Cardiac muscle cell (in vitro differentiated cells and primary cell): Measurements from ENCODE around the gene RSPO4. TPM values are rescaled to one million over a fixed set of nuclear protein-coding genes. Genes with fewer than 3 reads are reported as not detected.
"Not testable (repeated sequence)": the region's sequence is repeated elsewhere in the genome, so short reads cannot be mapped to it uniquely, and the experiment has no call there.

Experiments used
- DNase-seq, 2 donors: peaks; one replicate each; pipeline versions ENCODE4 v3.0.0 to v3.0.0-alpha.2; 2010 to 2017; ENCODE audit warnings: low read depth in 1 of 2, low spot score in 1 of 2
- H3K27ac ChIP-seq: fragments of 200-600 bp; sonication (generic); 2 replicates; pipeline ENCODE4 v1.5.1; 2016
- H3K27me3 ChIP-seq: fragments of 200-600 bp; sonication (generic); 2 replicates; pipeline ENCODE4 v1.6.0; 2016; ENCODE audit warnings: control low read depth
- H3K36me3 ChIP-seq: fragments of 200-600 bp; sonication (generic); 2 replicates; pipeline ENCODE4 v1.5.1; 2016; ENCODE audit warnings: control low read depth
- H3K4me1 ChIP-seq: fragments of 200-600 bp; sonication (generic); 2 replicates; pipeline ENCODE4 v1.8.1; 2017; ENCODE audit warnings: low read depth, mild to moderate bottlenecking, mixed run types
- H3K4me3 ChIP-seq: fragments of 200-600 bp; sonication (generic); 2 replicates; pipeline ENCODE4 v1.5.1; 2016; ENCODE audit warnings: mild to moderate bottlenecking
- H3K9me3 ChIP-seq: fragments of 200-600 bp; sonication (generic); 2 replicates; pipeline ENCODE4 v1.5.1; 2017; ENCODE audit warnings: low read depth, mild to moderate bottlenecking, control low read depth
- CTCF ChIP-seq: IDR thresholded peaks from 2 replicates; pipeline ENCODE4 v1.5.1; 2012; ENCODE audit warnings: low read depth, mild to moderate bottlenecking, low read length
- polyA plus RNA-seq: library from polyadenylated mRNA; unstranded; fragments of >200 nt; fragmentation: Nextera tagmentation; extraction: Ambion mirVana; gene quantifications from 2 replicates; pipeline ENCODE4 v1.2.1, GENCODE V29; 2016
- total RNA-seq: library from RNA; depleted of rRNA; stranded (reverse); fragments of >200 nt; gene quantifications from 2 replicates; pipeline ENCODE4 v1.2.3, GENCODE V29; 2016

RSPO4 gene
- total and polyA plus RNA-seq, 2 experiments from 2014 or later, result 8.1 to 8.4 TPM

GRCh38 chr20:987677-988076 lies 14.4 kb downstream of the RSPO4 start:
- DNase-seq, result no peak
- Histone ChIP-seq H3K9me3 (no peaks in the 10 kb centered on the region), H3K4me1 (peaks cover 10% of the 10 kb centered on the region), H3K27me3 (no peaks in the 10 kb centered on the region), H3K36me3 (no peaks in the 10 kb centered on the region), H3K4me3 (no peak overlapping the region), H3K27ac (no peak overlapping the region)
- no peak for TF ChIP-seq CTCF

GRCh38 chr20:986733-987355 lies 15.3 kb downstream of the RSPO4 start:
- no peak overlapping the region for H3K27ac ChIP-seq
- no peaks in the 10 kb centered on the region for H3K9me3 ChIP-seq
- no peak for TF ChIP-seq CTCF
- H3K27me3 ChIP-seq, result no peaks in the 10 kb centered on the region
- no peak overlapping the region for H3K4me3 ChIP-seq
- no peaks in the 10 kb centered on the region for H3K36me3 ChIP-seq
- no peak for DNase-seq
- H3K4me1 ChIP-seq, result peaks cover 10% of the 10 kb centered on the region

- not testable (repeated sequence) for H3K27ac ChIP-seq, DNase-seq
- peaks cover 10% of the 10 kb centered on the region for H3K4me1 ChIP-seq
These were observed 17.1 kb downstream of the RSPO4 start for GRCh38 chr20:984994-985393.

GRCh38 chr20:982754-983153 lies 19.4 kb downstream of the RSPO4 start:
- H3K27me3 ChIP-seq, result no peaks in the 10 kb centered on the region
- no peak overlapping the region for H3K27ac ChIP-seq
- no peak for DNase-seq
- no peaks in the 10 kb centered on the region for H3K9me3 ChIP-seq
- no peaks in the 10 kb centered on the region for H3K36me3 ChIP-seq
- no peak for TF ChIP-seq CTCF
- no peak overlapping the region for H3K4me3 ChIP-seq
- H3K4me1 ChIP-seq, result no peaks in the 10 kb centered on the region

More at GRCh38 chr20:984994-985393, 17.1 kb downstream of the RSPO4 start:
- not testable (repeated sequence) for H3K4me3 ChIP-seq, H3K36me3 ChIP-seq, H3K9me3 ChIP-seq, H3K27me3 ChIP-seq

GRCh38 chr20:977021-977420 lies 25.1 kb downstream of the RSPO4 start:
- Histone ChIP-seq H3K9me3 (no peaks in the 10 kb centered on the region), H3K27me3 (no peaks in the 10 kb centered on the region), H3K27ac (no peak overlapping the region), H3K4me3 (no peak overlapping the region), H3K4me1 (peaks cover 4% of the 10 kb centered on the region), H3K36me3 (no peaks in the 10 kb centered on the region)
- TF ChIP-seq CTCF, result no peak
- DNase-seq, result peak in 1 of 2 donors; percentile 26

GRCh38 chr20:976033-976432 lies 26.1 kb downstream of the RSPO4 start:
- Histone ChIP-seq H3K4me1 (peaks cover 4% of the 10 kb centered on the region), H3K27ac (no peak overlapping the region), H3K9me3 (no peaks in the 10 kb centered on the region), H3K36me3 (no peaks in the 10 kb centered on the region), H3K4me3 (no peak overlapping the region), H3K27me3 (no peaks in the 10 kb centered on the region)
- TF ChIP-seq CTCF, result no peak
- DNase-seq, result no peak
